SU-DHL-6 (cell line): ENCODE measurements around the gene NFYC.

ENCODE experiments used
- H2AFZ ChIP-seq: fragments of 200-600 bp; sonication (generic); 2 replicates; pipeline ENCODE4 v1.6.1; 2014; ENCODE audit warnings: low read depth, mild to moderate bottlenecking, moderate library complexity, mixed read lengths, antibody characterized with exemption, low read length; ENCODE audit not compliant: severe bottlenecking
- H3F3A ChIP-seq: fragments of 200-600 bp; shearing (Covaris generic); 2 replicates; pipeline ENCODE4 v1.6.0; 2016; ENCODE audit warnings: antibody characterized with exemption, mild to moderate bottlenecking; ENCODE audit not compliant: insufficient read depth
- H3K27ac ChIP-seq: fragments of 200-600 bp; sonication (generic); 2 replicates; pipeline ENCODE4 v1.5.1; 2016; ENCODE audit warnings: low read depth, mild to moderate bottlenecking, low read length, moderate library complexity, mixed read lengths
- H3K27me3 ChIP-seq: fragments of 200-600 bp; sonication (generic), shearing (Covaris generic); 2 replicates; pipeline ENCODE4 v1.6.0; 2014; ENCODE audit warnings: mild to moderate bottlenecking, low read length
- H3K36me3 ChIP-seq: fragments of 200-600 bp; sonication (generic); 2 replicates; pipeline ENCODE4 v1.6.1; 2014; ENCODE audit warnings: mild to moderate bottlenecking, low read length, mixed read lengths
- H3K4me2 ChIP-seq: fragments of 300-600, 200-600 bp; shearing (Covaris generic), sonication (generic); 2 replicates; pipeline ENCODE4 v1.6.0; 2014; ENCODE audit warnings: low read length, low read depth, mild to moderate bottlenecking; ENCODE audit not compliant: poor library complexity, severe bottlenecking
- H3K4me3 ChIP-seq: fragments of 200-600 bp; sonication (generic); 2 replicates; pipeline ENCODE4 v1.5.1; 2014; ENCODE audit warnings: antibody characterized with exemption, low read length, mild to moderate bottlenecking, mixed read lengths; ENCODE audit not compliant: insufficient read depth, poor library complexity, severe bottlenecking
- H3K79me2 ChIP-seq: fragments of 200-600 bp; sonication (generic); 2 replicates; pipeline ENCODE4 v1.6.1; 2014; ENCODE audit warnings: mild to moderate bottlenecking, low read length, moderate library complexity; ENCODE audit not compliant: insufficient read depth
- H3K9ac ChIP-seq: fragments of 200-600 bp; sonication (generic); 2 replicates; pipeline ENCODE4 v1.7.0; 2014; ENCODE audit warnings: mild to moderate bottlenecking, low read length
- H3K9me2 ChIP-seq: fragments of 200-600 bp; sonication (generic); replicated peaks from 2 replicates; pipeline ENCODE4 v1.6.1; 2014; ENCODE audit warnings: low read length; ENCODE audit not compliant: insufficient read depth
- H3K9me3 ChIP-seq: fragments of 200-600 bp; sonication (generic); 2 replicates; pipeline ENCODE4 v1.6.1; 2014; ENCODE audit warnings: low read length, mixed read lengths; ENCODE audit not compliant: insufficient read depth
- H4K20me1 ChIP-seq: fragments of 200-600 bp; sonication (generic); 2 replicates; pipeline ENCODE4 v1.6.1; 2014; ENCODE audit warnings: low read depth, mild to moderate bottlenecking, antibody characterized with exemption, low read length, moderate library complexity, mixed read lengths
- CTCF ChIP-seq: fragments of 200-600 bp; sonication (generic); IDR thresholded peaks from one replicate; pipeline ENCODE4 v1.5.1; 2017; ENCODE audit warnings: antibody characterized with exemption, mild to moderate bottlenecking, low read length, moderate library complexity; ENCODE audit not compliant: insufficient read depth, poor library complexity, severe bottlenecking
- EZH2phosphoT487 ChIP-seq: fragments of 200-600 bp; sonication (generic), shearing (Covaris generic); conservative IDR thresholded peaks from 2 replicates; pipeline ENCODE4 v1.6.1; 2018; ENCODE audit warnings: mild to moderate bottlenecking, antibody characterized with exemption, low read length, moderate library complexity, mixed read lengths

The NFYC gene

GRCh38 chr1:40792036-40792435, 100.5 kb downstream of the NFYC start:
- H3K4me3 ChIP-seq: no peak overlapping the region
- no peak overlapping the region for H3K4me2 ChIP-seq

GRCh38 chr1:40793617-40794016, 102.1 kb downstream of the NFYC start:
- TF ChIP-seq EZH2phosphoT487 (no peak), CTCF (no peak)
- H3K36me3 ChIP-seq: no peaks in the 10 kb centered on the region
- H3K9me3 ChIP-seq: no peaks in the 10 kb centered on the region
- H3K79me2 ChIP-seq: no peaks in the 10 kb centered on the region
- H3K4me3 ChIP-seq: no peak overlapping the region
- no peaks in the 10 kb centered on the region for H4K20me1 ChIP-seq
- no peak overlapping the region for H3K9ac ChIP-seq
- no peaks in the 10 kb centered on the region for H3K27me3 ChIP-seq
- H3K27ac ChIP-seq: no peak overlapping the region
- H3K4me2 ChIP-seq: no peak overlapping the region
- H3K9me2 ChIP-seq: no peaks in the 10 kb centered on the region
- no peak overlapping the region for H2AFZ ChIP-seq
- no peaks in the 10 kb centered on the region for H3F3A ChIP-seq

More at GRCh38 chr1:40792036-40792435, 100.5 kb downstream of the NFYC start:
- TF ChIP-seq CTCF (no peak), EZH2phosphoT487 (no peak)
- no peak overlapping the region for H2AFZ ChIP-seq
- no peaks in the 10 kb centered on the region for H3K27me3 ChIP-seq
- no peaks in the 10 kb centered on the region for H3K9me3 ChIP-seq
- H3K9me2 ChIP-seq: no peaks in the 10 kb centered on the region
- H3F3A ChIP-seq: no peaks in the 10 kb centered on the region
- no peaks in the 10 kb centered on the region for H3K79me2 ChIP-seq
- H4K20me1 ChIP-seq: no peaks in the 10 kb centered on the region
- H3K9ac ChIP-seq: no peak overlapping the region
- no peaks in the 10 kb centered on the region for H3K36me3 ChIP-seq
- no peak overlapping the region for H3K27ac ChIP-seq

- no peak overlapping the region for H3K9ac ChIP-seq
- H3F3A ChIP-seq: no peaks in the 10 kb centered on the region
- no peaks in the 10 kb centered on the region for H3K9me2 ChIP-seq
- TF ChIP-seq CTCF: no peak
- no peak for TF ChIP-seq EZH2phosphoT487
- H3K27me3 ChIP-seq: no peaks in the 10 kb centered on the region
- no peak overlapping the region for H3K4me3 ChIP-seq
- no peak overlapping the region for H2AFZ ChIP-seq
- H3K9me3 ChIP-seq: no peaks in the 10 kb centered on the region
- no peaks in the 10 kb centered on the region for H3K36me3 ChIP-seq
- no peaks in the 10 kb centered on the region for H4K20me1 ChIP-seq
- no peak overlapping the region for H3K27ac ChIP-seq
- no peaks in the 10 kb centered on the region for H3K79me2 ChIP-seq
- H3K4me2 ChIP-seq: no peak overlapping the region
Measured at GRCh38 chr1:40794048-40794447, 102.5 kb downstream of the NFYC start.
